ENCODE measurements around the gene MLXIP. TPM values are rescaled to one million over a fixed set of nuclear protein-coding genes. Genes with fewer than 3 reads are reported as not detected.

Gene MLXIP
- total and polyA plus RNA-seq, 9 donors: 23.2 to 111 (median 83.8) TPM

DNA sequence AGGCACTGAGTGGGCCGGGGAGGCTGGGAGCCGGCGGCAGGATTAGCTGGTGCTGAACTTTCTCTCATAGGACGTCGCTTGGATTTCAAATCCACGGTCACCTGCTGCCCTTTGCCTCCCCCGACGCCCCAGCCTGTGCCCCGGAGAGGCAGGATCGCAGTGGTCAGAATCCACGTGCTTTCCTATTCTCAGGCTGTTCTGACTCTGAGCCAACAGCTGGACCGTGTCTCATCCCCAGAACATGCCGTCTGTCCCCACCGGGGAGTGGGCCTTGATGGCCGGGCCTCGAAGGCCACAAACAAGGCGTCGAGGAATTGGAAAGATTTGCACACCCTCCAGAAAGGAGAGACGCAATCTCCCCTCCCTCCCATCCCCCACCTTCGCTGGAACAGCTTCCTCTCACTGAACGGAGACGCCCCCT lies 18.5 kb upstream of the MLXIP start:
- TF ChIP-seq, protein P1, sequence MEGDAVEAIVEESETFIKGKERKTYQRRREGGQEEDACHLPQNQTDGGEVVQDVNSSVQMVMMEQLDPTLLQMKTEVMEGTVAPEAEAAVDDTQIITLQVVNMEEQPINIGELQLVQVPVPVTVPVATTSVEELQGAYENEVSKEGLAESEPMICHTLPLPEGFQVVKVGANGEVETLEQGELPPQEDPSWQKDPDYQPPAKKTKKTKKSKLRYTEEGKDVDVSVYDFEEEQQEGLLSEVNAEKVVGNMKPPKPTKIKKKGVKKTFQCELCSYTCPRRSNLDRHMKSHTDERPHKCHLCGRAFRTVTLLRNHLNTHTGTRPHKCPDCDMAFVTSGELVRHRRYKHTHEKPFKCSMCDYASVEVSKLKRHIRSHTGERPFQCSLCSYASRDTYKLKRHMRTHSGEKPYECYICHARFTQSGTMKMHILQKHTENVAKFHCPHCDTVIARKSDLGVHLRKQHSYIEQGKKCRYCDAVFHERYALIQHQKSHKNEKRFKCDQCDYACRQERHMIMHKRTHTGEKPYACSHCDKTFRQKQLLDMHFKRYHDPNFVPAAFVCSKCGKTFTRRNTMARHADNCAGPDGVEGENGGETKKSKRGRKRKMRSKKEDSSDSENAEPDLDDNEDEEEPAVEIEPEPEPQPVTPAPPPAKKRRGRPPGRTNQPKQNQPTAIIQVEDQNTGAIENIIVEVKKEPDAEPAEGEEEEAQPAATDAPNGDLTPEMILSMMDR (IDR thresholded peaks at IDR 0.05): no peak
- TF ChIP-seq EP300 (IDR thresholded peaks at IDR 0.05) (no peak), POLR2A (IDR thresholded peaks at IDR 0.05) (no peak)
- peak; percentile 72 to 81 (median 78) for DNase-seq
- Histone ChIP-seq H3K4me1 (ENCODE audit: insufficient read depth) (peaks cover 31% of the 10 kb centered on the region), H3K27me3 (no peaks in the 10 kb centered on the region), H3K36me3 (no peaks in the 10 kb centered on the region), H3K9me3 (no peaks in the 10 kb centered on the region), H3K4me3 (no peak overlapping the region), H3K27ac (peak overlapping the region; percentile 34 to 92)
- intact Hi-C loops (cut with DNase I): loop anchor here in 1 of 4 donors (2.0 kb wide), 1 partner anchor 21 kb away; no protein-coding TSS in a partner anchor
- 17 to 19% (median 19%) methylated on average over 22 of the region's 22 CpGs for WGBS, 3 donors

DNA sequence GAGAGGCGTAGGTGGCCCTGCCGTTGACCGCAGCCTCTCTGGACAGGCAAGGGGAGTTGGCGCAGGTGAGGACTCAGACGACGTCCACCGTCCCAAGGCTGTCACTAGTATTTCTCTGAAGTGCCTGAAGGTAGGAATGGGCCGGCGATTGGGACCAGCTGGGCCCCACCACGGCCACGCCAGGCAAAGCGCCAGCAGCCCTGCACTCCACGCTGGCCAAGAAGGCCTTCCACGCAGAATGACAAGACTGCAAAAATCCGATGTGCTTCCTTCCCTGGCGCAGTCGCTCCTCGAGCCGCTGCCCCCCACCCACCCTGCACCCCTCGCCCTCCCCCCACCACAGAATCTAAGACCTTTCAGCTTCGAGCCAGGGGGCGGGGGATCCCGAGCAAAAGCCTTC lies 17.3 kb upstream of the MLXIP start:
- Histone ChIP-seq H3K9me3 (no peaks in the 10 kb centered on the region), H3K27me3 (no peaks in the 10 kb centered on the region), H3K36me3 (no peaks in the 10 kb centered on the region), H3K4me3 (no peak overlapping the region), H3K4me1 (ENCODE audit: insufficient read depth) (peaks cover 32% of the 10 kb centered on the region), H3K27ac (peak overlapping the region in 1 of 2 donors; percentile 92)
- 54 to 68% (median 63%) methylated on average over 21 to 23 of the region's 23 CpGs for WGBS, 3 donors
- intact Hi-C loops (cut with DNase I): loop anchor here in 1 of 4 donors (2.0 kb wide), 1 partner anchor 20 kb away; no protein-coding TSS in a partner anchor
- no peak for TF ChIP-seq EP300 (IDR thresholded peaks at IDR 0.05)
- TF ChIP-seq, protein P1 (IDR thresholded peaks at IDR 0.05): no peak
- no peak for TF ChIP-seq POLR2A (IDR thresholded peaks at IDR 0.05)
- DNase-seq: peak in 4 of 5 donors; percentile 29 to 61 (median 58)

DNA sequence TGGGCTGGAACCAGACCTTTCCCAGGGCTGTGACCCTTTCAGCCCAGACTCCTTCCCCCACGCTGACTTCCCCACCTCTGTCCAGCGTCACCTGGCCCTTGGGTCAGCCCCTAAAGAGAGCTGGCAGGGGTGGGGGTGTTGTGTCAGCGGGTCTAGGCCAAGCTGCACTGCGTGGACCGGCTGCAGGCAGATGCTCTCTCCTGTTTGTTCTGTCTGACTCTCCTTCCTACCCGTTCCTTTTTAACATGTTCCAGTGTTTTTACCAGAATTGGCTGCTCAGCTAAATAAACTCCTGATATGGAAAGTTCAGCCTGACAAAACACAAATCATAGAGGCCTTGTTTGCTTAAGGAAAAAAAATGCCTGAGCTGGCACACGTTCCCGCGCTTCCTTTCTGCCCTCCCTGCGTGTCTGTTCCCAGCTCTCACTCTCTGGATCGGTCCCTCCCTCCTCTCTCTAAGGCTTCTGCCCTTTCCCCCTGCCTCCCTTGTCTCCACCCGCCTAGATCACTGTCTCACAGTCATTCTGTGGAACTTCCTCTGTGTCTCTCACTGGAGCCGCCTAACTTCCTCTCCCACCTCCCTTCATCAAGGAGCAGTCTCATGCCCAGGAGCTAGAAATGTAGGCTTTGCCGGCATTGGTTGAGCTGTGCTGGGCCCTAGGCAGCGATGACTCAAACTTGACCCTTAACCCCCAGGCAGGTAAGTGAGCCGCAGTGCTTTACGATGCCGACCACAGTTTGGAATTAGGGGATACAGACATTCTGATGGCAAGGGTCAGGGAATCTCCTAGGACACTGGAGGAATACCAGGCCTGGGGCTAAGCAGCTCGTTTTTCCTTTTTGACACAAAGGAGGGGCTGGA lies 15.5 kb upstream of the MLXIP start:
- no peaks in the 10 kb centered on the region for H3K36me3 ChIP-seq
- peaks cover 32% of the 10 kb centered on the region for H3K4me1 ChIP-seq (ENCODE audit: insufficient read depth)
- WGBS, 3 donors: 1 to 4% (median 2%) methylated on average over 19 of the region's 19 CpGs
- H3K27ac ChIP-seq: peak overlapping the region; percentile 45 to 92
- H3K9me3 ChIP-seq: no peaks in the 10 kb centered on the region
- TF ChIP-seq, protein P1 (IDR thresholded peaks at IDR 0.05): no peak
- TF ChIP-seq POLR2A (IDR thresholded peaks at IDR 0.05): peak; percentile 18
- TF ChIP-seq EP300 (IDR thresholded peaks at IDR 0.05): no peak
- peak; percentile 76 to 83 (median 81) for DNase-seq
- intact Hi-C loops (cut with DNase I): no loop called here
- no peaks in the 10 kb centered on the region for H3K27me3 ChIP-seq
- H3K4me3 ChIP-seq: no peak overlapping the region

DNA sequence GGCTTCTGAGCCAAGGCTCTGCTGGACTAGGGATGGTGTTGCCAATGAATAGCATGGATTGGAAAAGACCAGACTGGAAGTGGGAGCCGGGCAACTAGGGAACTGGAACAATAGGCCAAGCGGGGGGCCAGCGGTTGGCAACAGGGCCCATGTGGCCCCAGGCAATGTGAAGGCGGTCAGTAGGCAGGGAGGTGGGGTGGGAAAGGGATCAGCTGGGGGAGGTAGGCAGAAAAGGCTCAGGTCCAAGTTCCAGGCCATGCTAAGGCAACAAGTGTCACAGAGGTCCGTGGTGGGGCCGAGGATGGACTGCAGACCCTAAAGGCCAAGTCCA lies 14.9 kb upstream of the MLXIP start:
- Histone ChIP-seq H3K36me3 (no peaks in the 10 kb centered on the region), H3K9me3 (no peaks in the 10 kb centered on the region), H3K4me1 (ENCODE audit: insufficient read depth) (peaks cover 32% of the 10 kb centered on the region), H3K27ac (peak overlapping the region; percentile 58 to 92), H3K27me3 (no peaks in the 10 kb centered on the region), H3K4me3 (no peak overlapping the region)
- WGBS, 3 donors: 22 to 25% (median 23%) methylated on average over 6 of the region's 6 CpGs
- peak in 4 of 5 donors; percentile 49 to 68 (median 60) for DNase-seq
- TF ChIP-seq EP300 (IDR thresholded peaks at IDR 0.05): no peak
- TF ChIP-seq POLR2A (IDR thresholded peaks at IDR 0.05): no peak
- TF ChIP-seq, protein P1 (IDR thresholded peaks at IDR 0.05): no peak
- intact Hi-C loops (cut with DNase I): loop anchor here in 1 of 4 donors (2.0 kb wide), 1 partner anchor 17 kb away; no protein-coding TSS in a partner anchor

All from ovary (tissue), 9 donors.